ENCODE data around the gene HGS.

DNA sequence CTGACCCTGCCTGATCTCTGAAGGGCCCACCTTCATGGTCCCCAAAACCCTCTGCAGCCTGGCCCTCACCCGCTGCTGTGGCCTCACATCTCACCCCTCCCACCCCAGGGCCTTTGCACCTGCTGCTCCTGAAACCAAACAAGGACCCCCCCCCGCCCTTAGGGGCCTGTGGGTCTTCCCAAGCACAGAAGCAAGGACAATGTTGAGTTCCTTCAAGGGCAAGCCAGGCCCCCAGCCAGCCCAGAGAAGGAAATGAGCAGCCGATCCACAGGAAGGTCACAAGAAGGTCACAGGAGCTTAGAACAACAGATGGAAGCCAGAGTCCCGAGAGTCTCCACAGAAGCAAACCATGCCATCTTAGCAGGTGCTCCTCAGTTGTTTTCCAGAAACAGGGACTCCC, 27.0 kb upstream of the HGS start:
- TF ChIP-seq POLR2AphosphoS5 (IDR thresholded peaks at IDR 0.05) (no peak), POLR2A (IDR thresholded peaks at IDR 0.05) (no peak), EP300 (IDR thresholded peaks at IDR 0.05) (no peak)
- TF ChIP-seq, protein P1, sequence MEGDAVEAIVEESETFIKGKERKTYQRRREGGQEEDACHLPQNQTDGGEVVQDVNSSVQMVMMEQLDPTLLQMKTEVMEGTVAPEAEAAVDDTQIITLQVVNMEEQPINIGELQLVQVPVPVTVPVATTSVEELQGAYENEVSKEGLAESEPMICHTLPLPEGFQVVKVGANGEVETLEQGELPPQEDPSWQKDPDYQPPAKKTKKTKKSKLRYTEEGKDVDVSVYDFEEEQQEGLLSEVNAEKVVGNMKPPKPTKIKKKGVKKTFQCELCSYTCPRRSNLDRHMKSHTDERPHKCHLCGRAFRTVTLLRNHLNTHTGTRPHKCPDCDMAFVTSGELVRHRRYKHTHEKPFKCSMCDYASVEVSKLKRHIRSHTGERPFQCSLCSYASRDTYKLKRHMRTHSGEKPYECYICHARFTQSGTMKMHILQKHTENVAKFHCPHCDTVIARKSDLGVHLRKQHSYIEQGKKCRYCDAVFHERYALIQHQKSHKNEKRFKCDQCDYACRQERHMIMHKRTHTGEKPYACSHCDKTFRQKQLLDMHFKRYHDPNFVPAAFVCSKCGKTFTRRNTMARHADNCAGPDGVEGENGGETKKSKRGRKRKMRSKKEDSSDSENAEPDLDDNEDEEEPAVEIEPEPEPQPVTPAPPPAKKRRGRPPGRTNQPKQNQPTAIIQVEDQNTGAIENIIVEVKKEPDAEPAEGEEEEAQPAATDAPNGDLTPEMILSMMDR (IDR thresholded peaks at IDR 0.05) = no peak
